Tongue (tissue), 2 donors: Measurements from ENCODE around the gene SNED1. TPM values are rescaled to one million over a fixed set of nuclear protein-coding genes. Genes with fewer than 3 reads are reported as not detected.

Experiments
- DNase-seq: peaks from one replicate; pipeline ENCODE4 v3.0.0-alpha.2; 2015
- total RNA-seq: library from RNA; depleted of rRNA; stranded (reverse); fragments of >200 nt; gene quantifications from one replicate; pipeline ENCODE4 v1.2.3, GENCODE V29; 2014

SNED1 gene
- total RNA-seq, 1 donor from 2014 or later = 15.0 TPM

DNA sequence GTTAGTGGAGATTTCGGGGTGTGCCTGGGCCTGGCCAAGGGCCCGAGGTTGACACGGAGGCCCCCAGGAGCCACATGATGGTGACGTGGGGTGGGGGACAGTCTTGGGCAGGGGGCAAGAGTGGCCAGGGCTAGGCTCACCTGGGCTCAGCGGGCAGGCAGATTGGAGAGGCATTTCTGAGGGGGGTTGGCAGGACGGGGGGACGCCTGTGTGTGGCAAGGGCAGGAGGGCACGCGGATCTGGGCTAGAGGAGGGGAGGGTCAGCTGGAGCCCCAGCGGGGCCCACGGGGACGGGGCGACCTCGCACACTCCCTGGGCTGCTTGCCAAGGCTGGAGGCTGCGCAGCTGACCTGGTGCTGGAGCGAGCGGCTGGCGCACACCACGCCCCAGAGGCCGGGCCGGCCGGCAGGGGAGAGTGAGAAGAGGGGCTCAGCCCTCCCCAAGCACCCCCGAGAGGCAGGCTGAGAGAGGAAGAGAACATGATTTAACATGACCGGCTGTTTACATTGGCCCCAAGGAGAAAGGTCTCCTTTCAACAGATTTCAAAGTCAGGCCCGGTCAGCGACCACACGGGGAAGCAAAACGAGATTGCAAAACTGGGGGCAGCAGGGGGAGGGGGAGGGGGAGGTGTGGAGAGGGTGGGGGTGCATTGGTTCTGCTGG is 38.0 kb upstream of the SNED1 start:
- peak; percentile 81 for DNase-seq

GRCh38 chr2:240960971-240961876 is 37.2 kb upstream of the SNED1 start:
- DNase-seq = no peak

GRCh38 chr2:240961910-240962299 is 36.5 kb upstream of the SNED1 start:
- DNase-seq = no peak

GRCh38 chr2:240962300-240963064 is 35.9 kb upstream of the SNED1 start:
- DNase-seq = peak; percentile 76

DNA sequence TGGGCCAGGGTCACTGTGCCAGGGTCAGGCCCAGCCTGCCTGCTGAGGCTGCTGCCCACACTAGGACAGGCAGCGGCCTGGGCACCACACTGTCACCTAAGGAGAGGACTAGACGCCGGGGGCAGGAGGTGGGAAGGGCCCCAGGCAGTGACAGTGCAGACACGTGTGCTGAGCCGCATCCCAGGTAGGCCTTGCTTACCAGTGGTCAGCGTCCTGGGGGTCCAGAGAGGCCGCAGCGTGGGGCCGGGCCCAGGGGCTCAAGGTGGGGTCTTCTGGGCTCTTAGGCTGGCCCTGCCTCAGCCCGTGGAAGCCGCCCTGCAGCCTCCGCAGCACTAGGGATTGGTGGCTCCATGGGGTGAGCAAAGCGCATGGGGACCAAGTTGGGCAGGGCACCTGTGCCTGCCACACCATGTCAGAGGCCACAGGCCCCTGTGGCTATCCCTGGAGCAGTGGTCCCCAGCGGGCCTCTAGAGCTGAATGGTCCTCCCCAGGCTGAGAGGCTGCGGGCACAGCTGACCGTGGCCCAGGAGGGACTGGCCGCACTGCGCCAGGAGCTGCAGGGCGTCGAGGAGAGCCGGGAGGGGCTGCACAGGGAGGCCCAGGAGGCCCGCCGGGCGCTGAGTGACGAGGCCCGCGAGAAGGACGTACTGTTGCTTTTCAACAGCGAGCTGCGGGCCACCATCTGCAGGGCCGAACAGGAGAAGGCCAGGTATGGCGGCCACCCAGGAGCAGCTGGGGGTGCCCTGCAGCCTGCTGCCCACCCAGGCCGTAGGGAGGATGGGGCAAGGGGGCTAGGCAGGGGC is 35.2 kb upstream of the SNED1 start:
- DNase-seq = no peak

GRCh38 chr2:240963868-240964703 is 34.3 kb upstream of the SNED1 start:
- DNase-seq = no peak

- DNase-seq = no peak
Measured at GRCh38 chr2:240964704-240965295, 33.6 kb upstream of the SNED1 start.

DNA sequence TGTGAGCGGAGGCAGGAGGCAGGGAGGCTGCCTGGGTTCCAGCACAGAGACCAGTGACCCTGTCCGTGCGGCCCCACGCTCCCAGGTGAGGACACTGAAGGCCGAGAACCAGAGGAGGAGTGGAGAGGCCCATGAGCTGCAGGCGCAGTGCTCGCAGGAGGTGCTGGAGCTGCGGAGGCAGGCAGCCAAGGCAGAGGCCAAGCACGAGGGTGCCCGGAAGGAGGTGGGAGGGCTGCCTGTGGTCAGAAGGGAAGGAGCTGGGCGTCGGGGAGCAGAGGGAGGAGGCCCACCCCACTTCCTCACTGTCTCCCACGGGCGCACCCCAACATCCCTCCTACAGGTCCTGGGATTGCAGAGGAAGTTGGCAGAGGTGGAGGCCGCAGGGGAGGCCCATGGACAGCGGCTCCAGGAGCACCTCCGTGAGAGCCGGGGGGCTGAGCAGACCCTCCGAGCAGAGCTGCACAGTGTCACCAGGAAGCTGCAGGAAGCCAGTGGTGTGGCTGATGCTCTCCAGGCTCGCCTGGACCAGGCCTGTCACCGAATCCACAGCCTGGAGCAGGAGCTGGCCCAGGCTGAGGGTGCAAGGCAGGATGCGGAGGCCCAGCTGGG is 33.0 kb upstream of the SNED1 start:
- DNase-seq = no peak

GRCh38 chr2:240965905-240966456 is 32.4 kb upstream of the SNED1 start:
- no peak for DNase-seq

DNA sequence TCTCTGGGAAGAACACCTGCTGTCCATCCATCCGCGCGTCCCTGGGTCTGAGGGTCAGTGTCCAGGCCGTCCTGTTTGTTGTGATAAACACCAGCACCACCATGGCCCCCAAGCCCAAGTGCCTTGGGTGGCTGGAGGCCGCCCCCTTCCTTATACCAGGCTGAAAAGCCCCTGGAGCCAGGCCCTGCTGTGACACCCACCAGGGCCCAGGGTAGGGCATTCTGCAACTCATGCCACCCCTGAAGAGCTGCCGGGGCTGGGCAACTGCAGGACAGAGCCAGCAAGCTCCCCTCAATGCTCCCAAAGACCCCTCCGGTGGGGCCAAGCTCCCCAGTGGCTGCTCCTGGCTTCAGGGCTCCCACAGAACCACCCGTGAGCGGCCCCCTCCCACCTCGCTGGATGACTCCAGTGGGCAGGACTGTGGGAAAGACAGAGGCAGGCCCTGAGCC is 31.9 kb upstream of the SNED1 start:
- DNase-seq = no peak

DNA sequence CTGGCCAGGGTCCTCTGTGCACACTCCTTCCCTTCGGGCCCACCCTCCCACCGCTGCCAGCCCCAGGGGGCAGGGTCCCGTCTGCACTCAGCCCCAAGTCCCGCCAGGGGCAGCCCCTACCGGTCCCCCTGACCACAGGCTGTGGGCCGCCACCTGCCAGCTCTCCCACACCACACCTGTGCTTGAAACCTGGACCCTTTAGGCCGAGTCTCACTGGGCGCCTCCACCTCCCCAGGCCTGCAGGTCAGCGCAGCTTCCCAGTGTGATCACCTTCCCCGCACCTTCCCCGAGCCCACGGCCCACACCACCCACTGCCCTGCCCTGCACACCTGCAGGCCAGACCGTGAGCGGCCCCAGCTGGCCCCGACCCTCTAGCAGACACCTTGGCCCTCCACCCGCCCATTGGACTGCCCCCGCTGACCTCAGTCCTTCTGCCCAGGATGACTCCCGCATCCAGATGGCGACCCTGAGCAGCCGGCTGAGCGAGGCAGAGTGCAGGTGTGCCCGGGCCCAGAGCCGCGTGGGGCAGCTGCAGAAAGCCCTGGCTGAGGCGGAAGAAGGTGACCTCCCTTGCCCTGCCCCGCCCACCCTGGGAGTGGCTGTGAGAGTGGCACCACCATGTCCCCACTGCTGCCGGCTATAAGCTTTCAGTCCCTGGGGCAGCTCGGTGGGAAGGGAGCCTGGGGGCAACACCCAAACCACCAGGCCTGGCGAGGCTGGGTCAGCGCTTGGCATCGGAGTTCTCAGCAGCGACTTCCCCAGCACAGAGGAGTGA is 31.3 kb upstream of the SNED1 start:
- DNase-seq = no peak

DNA sequence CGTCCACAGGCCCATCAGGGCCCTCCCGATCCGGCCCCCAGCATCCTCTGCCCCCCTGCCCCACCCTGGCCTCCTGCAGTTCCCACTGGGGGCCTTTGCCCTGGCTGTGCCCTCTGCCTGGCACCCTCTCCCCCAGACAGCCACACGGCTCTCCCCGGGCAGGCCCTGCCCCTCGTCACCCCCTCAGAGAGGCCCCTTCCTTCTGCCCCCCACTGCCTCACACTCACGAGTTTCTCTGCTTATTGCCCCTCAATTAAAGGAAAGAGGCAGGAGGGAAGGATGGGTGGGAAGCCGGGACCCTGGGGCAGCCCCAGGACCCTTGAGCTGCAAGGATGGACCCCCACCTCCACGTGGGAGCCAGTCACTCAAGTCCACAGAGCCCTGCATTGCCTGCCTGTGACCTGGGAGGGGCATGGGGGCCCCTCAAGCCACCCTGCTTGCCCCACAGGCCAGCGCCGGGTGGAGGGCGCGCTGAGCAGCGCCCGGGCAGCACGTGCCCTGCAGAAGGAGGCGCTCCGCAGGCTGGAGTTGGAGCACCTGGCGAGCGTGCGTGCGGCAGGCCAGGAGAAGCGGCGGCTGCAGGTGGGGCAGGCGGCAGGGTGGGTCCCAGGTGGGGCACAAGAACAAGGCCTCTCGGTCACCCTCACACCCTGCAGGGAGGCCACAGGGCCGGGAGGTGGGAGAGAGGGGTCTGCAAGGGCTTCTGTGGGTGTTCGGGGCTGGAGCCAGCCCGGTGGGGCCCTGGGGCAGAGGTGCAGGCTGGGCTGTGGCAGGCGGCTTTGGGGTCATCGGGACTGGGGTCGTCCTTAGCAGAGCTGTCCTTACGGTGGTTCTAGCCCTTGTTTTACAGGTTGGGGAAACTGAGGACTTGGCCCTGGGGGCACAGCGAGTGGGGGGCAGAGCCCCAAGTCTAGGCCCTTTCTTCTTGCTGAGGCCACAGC is 30.5 kb upstream of the SNED1 start:
- DNase-seq = no peak

- no peak for DNase-seq
Measured at GRCh38 chr2:240968731-240969624, 29.4 kb upstream of the SNED1 start.

DNA sequence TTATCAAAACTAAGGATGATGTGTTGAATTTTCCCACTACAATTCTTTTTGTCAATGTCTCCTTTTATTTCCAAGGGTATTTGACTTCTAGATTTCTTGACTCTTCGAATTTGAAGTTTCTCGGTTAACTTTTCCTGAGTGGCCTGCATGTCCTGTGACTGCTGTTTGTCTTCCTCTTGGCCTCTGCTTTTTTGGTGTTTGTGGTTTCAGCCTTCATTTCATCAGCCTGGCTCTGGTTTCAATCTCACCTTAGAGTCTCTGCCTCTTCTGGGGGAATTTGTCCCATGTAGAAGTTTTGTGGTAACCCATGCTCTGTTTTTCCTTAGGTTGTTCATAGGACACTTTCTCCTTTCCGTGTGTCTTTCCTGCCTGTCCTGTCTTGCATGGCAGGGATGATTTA is 28.3 kb upstream of the SNED1 start:
- no peak for DNase-seq

GRCh38 chr2:240970816-240971215 is 27.6 kb upstream of the SNED1 start:
- DNase-seq = no peak

DNA sequence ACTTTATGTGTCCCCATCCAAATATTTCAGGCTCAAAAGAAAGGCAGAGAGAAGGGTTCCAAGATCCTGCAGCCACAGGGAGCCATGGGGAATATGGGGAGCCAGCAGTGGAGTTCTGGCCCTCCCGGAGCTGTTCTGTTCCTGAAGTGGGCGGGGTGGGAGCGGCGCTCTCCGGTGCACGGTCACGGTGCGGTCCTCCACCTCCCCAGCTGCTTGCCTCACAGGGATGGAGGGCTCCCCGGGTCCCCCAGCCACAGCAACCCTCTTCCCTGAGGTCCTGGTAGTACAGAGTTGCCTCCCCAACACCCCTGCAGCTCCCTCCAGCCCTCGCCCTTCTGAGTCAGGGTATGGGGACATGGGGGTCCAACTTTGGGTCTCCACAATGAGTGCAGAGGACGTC is 26.2 kb upstream of the SNED1 start:
- DNase-seq = no peak
